GM23338 (cell line): ENCODE data around the gene ID3.

Source experiments
- CREB1 ChIP-seq: fragments of 250-450 bp; sonication (Bioruptor Pico); IDR thresholded peaks from 2 replicates; pipeline ENCODE4 v1.5.0; 2020; ENCODE audit warnings: low read depth, mild to moderate bottlenecking, moderate library complexity
- EZH2phosphoT487 ChIP-seq: fragments of 200-600 bp; sonication (generic); IDR thresholded peaks from one replicate; pipeline ENCODE4 v1.8.1; 2018; ENCODE audit warnings: antibody characterized with exemption; ENCODE audit not compliant: unreplicated experiment
- JUNB ChIP-seq: IDR thresholded peaks from one replicate; pipeline ENCODE4 v1.6.1; 2016; ENCODE audit warnings: antibody characterized with exemption; ENCODE audit not compliant: unreplicated experiment
- POLR2AphosphoS5 ChIP-seq: IDR thresholded peaks from 2 replicates; pipeline ENCODE4 v1.6.1; 2016; ENCODE audit warnings: antibody characterized with exemption, low read depth
- TF ChIP-seq, protein P1 (sequence below), 2 experiments: fragments of 200-600 bp in 1 of 2; sonication (generic) in 1 of 2; conservative IDR thresholded peaks; 2 replicates each; pipeline versions ENCODE4 v1.5.1 to v1.6.1; 2016 to 2017; ENCODE audit warnings: antibody characterized with exemption in 2 of 2, low read depth in 2 of 2, mild to moderate bottlenecking in 2 of 2, moderate library complexity in 1 of 2
- TF ChIP-seq, protein P2 (sequence below): IDR thresholded peaks from one replicate; pipeline ENCODE4 v1.6.1; 2018; ENCODE audit warnings: antibody characterized with exemption; ENCODE audit not compliant: unreplicated experiment

DNA sequence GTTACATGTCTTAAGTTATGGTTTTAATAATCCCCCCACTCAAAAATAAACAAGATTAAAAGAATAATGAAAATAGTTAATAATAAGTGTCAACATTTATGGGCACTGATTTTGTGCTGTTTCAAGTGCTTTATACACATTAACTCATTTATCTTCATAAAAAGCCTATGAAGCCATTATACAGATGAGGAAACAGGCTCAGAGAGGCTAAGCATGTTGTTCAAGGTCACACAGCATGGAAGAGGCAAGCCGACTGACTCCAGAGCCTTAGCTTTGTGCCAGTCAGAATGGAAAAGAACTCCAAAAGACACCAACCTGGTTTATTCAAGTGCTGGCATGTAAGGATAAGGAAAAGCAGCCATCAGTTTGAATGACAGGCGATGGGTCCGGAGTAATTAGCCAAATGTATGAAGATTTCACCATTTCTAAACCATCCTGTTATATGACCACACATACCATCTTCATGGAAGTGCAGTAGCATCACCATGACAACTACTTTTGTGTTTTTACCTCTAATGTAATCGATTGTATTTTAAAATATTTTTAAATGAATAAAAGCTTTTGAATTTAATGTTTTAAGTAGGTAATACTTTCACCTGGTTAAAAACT, 14.4 kb upstream of the ID3 start:
- TF ChIP-seq, protein P1, sequence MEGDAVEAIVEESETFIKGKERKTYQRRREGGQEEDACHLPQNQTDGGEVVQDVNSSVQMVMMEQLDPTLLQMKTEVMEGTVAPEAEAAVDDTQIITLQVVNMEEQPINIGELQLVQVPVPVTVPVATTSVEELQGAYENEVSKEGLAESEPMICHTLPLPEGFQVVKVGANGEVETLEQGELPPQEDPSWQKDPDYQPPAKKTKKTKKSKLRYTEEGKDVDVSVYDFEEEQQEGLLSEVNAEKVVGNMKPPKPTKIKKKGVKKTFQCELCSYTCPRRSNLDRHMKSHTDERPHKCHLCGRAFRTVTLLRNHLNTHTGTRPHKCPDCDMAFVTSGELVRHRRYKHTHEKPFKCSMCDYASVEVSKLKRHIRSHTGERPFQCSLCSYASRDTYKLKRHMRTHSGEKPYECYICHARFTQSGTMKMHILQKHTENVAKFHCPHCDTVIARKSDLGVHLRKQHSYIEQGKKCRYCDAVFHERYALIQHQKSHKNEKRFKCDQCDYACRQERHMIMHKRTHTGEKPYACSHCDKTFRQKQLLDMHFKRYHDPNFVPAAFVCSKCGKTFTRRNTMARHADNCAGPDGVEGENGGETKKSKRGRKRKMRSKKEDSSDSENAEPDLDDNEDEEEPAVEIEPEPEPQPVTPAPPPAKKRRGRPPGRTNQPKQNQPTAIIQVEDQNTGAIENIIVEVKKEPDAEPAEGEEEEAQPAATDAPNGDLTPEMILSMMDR (conservative IDR thresholded peaks at IDR 0.05; ENCODE audit: low read depth in 2 of 2), result no peak
- TF ChIP-seq POLR2AphosphoS5 (no peak), EZH2phosphoT487 (no peak), JUNB (no peak), CREB1 (CRISPR knock-in tag) (no peak)
- TF ChIP-seq, protein P2, sequence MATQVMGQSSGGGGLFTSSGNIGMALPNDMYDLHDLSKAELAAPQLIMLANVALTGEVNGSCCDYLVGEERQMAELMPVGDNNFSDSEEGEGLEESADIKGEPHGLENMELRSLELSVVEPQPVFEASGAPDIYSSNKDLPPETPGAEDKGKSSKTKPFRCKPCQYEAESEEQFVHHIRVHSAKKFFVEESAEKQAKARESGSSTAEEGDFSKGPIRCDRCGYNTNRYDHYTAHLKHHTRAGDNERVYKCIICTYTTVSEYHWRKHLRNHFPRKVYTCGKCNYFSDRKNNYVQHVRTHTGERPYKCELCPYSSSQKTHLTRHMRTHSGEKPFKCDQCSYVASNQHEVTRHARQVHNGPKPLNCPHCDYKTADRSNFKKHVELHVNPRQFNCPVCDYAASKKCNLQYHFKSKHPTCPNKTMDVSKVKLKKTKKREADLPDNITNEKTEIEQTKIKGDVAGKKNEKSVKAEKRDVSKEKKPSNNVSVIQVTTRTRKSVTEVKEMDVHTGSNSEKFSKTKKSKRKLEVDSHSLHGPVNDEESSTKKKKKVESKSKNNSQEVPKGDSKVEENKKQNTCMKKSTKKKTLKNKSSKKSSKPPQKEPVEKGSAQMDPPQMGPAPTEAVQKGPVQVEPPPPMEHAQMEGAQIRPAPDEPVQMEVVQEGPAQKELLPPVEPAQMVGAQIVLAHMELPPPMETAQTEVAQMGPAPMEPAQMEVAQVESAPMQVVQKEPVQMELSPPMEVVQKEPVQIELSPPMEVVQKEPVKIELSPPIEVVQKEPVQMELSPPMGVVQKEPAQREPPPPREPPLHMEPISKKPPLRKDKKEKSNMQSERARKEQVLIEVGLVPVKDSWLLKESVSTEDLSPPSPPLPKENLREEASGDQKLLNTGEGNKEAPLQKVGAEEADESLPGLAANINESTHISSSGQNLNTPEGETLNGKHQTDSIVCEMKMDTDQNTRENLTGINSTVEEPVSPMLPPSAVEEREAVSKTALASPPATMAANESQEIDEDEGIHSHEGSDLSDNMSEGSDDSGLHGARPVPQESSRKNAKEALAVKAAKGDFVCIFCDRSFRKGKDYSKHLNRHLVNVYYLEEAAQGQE, result no peak
